ENCODE results near the gene RBM5.

Gene RBM5

DNA sequence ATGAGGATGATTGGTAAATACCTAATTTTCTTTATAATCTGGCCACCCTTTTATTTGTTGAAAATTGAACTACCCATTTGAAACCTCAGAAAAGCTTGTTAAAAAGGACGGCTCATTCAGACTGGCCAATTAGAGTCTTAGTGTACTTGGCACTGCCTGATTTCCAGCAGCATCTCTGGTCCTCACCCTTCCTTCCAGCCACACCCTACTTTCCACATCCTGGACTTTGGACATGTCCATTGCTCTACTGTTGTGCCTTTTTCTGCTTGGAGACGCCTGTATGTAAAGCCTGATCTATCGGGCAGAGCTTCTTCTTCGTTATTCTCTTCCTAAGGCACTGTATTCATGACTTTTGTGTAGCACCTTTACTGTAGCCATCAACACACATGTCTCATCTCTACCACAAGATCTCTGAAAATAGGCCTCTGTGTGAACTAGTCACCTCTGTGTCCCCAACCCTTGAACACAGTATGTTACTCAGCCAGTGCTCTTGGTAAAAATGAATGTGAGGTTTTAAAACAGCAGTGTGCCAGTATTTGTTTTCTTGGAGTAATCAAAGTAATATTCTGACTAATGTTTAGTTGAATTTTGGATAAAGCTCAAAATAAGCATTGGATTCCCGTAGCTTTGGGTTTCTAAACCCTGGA lies 6.8 kb downstream of the RBM5 start:
- no peaks in the 10 kb centered on the region for H3K9me3 ChIP-seq (ENCODE audit: control insufficient read depth in 1 of 2, low read length in 2 of 2)
- peaks cover 72 to 91% of the 10 kb centered on the region in 2 donors for H3K36me3 ChIP-seq (ENCODE audit: control insufficient read depth in 1 of 2, insufficient read depth in 2 of 2, low read length in 2 of 2)
- H3K27me3 ChIP-seq (ENCODE audit: low read depth, low read length): no peaks in the 10 kb centered on the region
- H3K4me3 ChIP-seq (ENCODE audit: low read depth in 1 of 2, low read length in 2 of 2): no peak overlapping the region
- peaks cover 6 to 13% of the 10 kb centered on the region in 2 donors for H3K4me1 ChIP-seq (ENCODE audit: control insufficient read depth in 1 of 2, insufficient read depth in 2 of 2, low read length in 2 of 2)
- no peak overlapping the region for H3K27ac ChIP-seq (ENCODE audit: low read length)

DNA sequence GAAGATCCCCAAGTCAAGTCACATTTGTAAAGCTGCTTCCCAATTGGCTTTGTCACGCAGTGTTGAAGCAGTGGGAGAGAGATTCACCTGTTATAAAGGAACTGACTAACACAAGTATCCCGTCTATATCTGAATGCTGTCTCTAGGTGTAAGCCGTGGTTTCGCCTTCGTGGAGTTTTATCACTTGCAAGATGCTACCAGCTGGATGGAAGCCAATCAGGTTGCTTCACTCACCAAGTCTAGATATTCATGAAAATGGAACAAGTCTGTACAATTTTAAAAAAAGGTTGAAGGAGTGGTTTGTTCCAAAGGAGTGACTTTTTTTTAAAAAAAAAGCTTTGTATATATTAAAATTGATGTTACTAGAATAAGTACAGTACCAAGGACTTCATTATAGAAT lies 11.7 kb downstream of the RBM5 start:
- H3K4me3 ChIP-seq (ENCODE audit: low read depth in 1 of 2, low read length in 2 of 2): no peak overlapping the region
- H3K36me3 ChIP-seq (ENCODE audit: control insufficient read depth in 1 of 2, insufficient read depth in 2 of 2, low read length in 2 of 2): peaks cover 82 to 97% of the 10 kb centered on the region in 2 donors
- H3K27me3 ChIP-seq (ENCODE audit: low read depth, low read length): no peaks in the 10 kb centered on the region
- no peaks in the 10 kb centered on the region for H3K9me3 ChIP-seq (ENCODE audit: control insufficient read depth in 1 of 2, low read length in 2 of 2)
- no peak overlapping the region for H3K27ac ChIP-seq (ENCODE audit: low read length)
- H3K4me1 ChIP-seq (ENCODE audit: control insufficient read depth in 1 of 2, insufficient read depth in 2 of 2, low read length in 2 of 2): no peaks in the 10 kb centered on the region

DNA sequence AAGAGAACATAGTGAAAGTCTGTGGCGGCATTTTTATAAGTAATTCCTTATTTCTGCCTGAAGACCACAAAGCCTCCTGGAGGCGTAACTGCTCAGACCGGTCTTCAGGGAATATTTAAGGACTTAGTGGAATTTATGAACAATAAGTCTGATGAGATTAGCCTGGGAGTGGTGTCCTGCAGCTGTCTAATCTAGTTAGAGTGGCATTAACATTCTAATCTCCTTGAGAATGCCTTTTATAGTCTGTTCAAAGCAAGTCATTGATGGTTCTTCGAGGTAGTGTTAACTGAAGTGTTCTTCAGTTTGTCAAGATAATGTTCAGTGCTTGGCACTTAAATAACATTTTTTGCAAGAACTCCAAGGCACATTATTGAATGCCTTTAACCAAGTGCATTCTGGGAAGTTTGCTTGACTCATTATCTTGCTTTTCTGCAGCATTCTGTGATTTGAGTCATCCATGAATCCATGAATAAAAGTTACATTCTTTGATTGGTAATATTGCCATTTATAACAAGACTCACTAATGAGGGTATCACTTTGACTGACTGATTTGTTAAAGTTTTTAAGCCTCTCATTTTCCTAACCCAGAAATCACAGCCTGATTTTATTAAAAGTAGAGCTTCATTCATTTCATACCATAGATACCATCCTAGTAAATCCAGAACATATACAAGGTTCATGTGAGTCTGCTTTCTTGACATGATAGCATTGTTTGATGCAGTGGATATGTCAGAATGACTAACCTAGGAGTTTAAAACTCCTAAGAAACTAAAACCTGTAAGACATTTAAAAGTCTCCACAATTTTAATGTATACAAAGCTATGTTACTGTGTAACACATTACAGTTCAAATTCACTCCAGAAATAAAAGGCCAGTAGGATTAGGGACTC lies 12.5 kb downstream of the RBM5 start:
- H3K27ac ChIP-seq (ENCODE audit: low read length): no peak overlapping the region
- H3K36me3 ChIP-seq (ENCODE audit: control insufficient read depth in 1 of 2, insufficient read depth in 2 of 2, low read length in 2 of 2): peaks cover 78 to 95% of the 10 kb centered on the region in 2 donors
- H3K27me3 ChIP-seq (ENCODE audit: low read depth, low read length): no peaks in the 10 kb centered on the region
- H3K4me3 ChIP-seq (ENCODE audit: low read depth in 1 of 2, low read length in 2 of 2): no peak overlapping the region
- H3K4me1 ChIP-seq (ENCODE audit: control insufficient read depth in 1 of 2, insufficient read depth in 2 of 2, low read length in 2 of 2): no peaks in the 10 kb centered on the region
- no peaks in the 10 kb centered on the region for H3K9me3 ChIP-seq (ENCODE audit: control insufficient read depth in 1 of 2, low read length in 2 of 2)

DNA sequence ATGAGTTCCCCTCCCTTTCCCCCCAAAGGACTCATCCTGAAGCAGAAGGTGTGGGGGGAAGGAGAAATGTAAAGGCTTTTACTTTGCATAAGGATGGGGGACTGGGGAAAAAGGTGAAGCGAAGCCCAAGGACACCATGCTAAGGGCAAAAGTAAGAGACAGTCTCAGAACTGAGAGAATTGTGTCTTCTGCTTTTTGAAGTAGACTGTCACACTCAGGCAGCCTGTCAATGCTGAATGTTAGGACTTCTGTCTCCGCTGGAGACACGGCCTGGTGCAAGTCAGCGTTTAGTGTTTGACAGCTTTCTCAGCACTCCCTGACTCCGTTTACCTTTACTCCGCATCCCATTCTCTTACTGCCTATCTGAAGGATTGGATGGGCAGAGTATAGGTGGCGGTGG lies 13.8 kb downstream of the RBM5 start:
- no peaks in the 10 kb centered on the region for H3K27me3 ChIP-seq (ENCODE audit: low read depth, low read length)
- peaks cover 79 to 96% of the 10 kb centered on the region in 2 donors for H3K36me3 ChIP-seq (ENCODE audit: control insufficient read depth in 1 of 2, insufficient read depth in 2 of 2, low read length in 2 of 2)

DNA sequence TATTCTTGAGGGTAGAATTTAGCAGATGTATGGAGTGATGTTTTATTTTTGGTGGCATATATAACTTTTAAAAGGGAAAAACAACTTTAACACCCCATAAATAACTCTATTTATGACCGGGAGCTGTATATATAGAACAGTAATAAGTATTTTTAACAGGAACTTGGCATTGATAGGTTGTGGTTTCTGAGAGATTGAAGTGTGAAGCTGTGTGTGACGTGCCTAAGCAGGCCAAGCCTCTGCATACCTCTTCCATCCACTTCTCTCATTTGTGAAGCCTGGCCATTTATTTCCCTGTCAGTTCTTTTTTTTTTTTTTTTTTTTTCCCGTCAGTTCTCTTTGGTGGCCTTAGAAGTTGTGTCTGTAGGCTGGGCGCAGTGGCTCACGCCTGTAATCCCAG lies 23.0 kb downstream of the RBM5 start:
- no peaks in the 10 kb centered on the region for H3K27me3 ChIP-seq (ENCODE audit: low read depth, low read length)
- H3K9me3 ChIP-seq (ENCODE audit: control insufficient read depth in 1 of 2, low read length in 2 of 2): no peaks in the 10 kb centered on the region
- H3K4me3 ChIP-seq (ENCODE audit: low read depth in 1 of 2, low read length in 2 of 2): no peak overlapping the region
- H3K4me1 ChIP-seq (ENCODE audit: control insufficient read depth in 1 of 2, insufficient read depth in 2 of 2, low read length in 2 of 2): peaks cover 0 to 6% of the 10 kb centered on the region in 2 donors
- no peak overlapping the region for H3K27ac ChIP-seq (ENCODE audit: low read length)
- H3K36me3 ChIP-seq (ENCODE audit: control insufficient read depth in 1 of 2, insufficient read depth in 2 of 2, low read length in 2 of 2): peaks cover 87 to 97% of the 10 kb centered on the region in 2 donors

More for the DNA sequence above, 13.8 kb downstream of the RBM5 start:
- Histone ChIP-seq H3K4me1 (ENCODE audit: control insufficient read depth in 1 of 2, insufficient read depth in 2 of 2, low read length in 2 of 2) (no peaks in the 10 kb centered on the region), H3K9me3 (ENCODE audit: control insufficient read depth in 1 of 2, low read length in 2 of 2) (no peaks in the 10 kb centered on the region), H3K4me3 (ENCODE audit: low read depth in 1 of 2, low read length in 2 of 2) (no peak overlapping the region), H3K27ac (ENCODE audit: low read length) (no peak overlapping the region)

DNA sequence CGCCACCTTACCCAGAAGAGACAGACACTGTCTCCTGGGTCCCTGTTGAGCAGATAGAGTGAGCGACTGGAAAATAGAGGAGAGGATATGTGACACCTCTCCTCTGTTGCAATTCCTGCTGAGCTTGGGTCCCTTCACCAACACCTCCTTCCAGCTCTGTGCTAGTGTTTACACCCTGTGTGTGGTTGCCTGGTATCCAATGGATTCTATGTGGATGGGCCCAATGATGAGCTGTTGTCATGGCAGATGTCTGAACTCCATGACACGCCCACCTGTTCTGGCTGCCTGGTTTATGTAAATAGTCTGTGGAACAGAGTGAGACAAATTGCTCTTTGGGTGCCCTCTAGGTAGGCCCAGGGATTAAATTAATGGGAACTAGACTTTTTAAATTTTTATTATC lies 23.7 kb downstream of the RBM5 start:
- H3K27ac ChIP-seq (ENCODE audit: low read length): no peak overlapping the region
- no peak overlapping the region for H3K4me3 ChIP-seq (ENCODE audit: low read depth in 1 of 2, low read length in 2 of 2)
- no peaks in the 10 kb centered on the region for H3K27me3 ChIP-seq (ENCODE audit: low read depth, low read length)
- peaks cover 0 to 6% of the 10 kb centered on the region in 2 donors for H3K4me1 ChIP-seq (ENCODE audit: control insufficient read depth in 1 of 2, insufficient read depth in 2 of 2, low read length in 2 of 2)
- no peaks in the 10 kb centered on the region for H3K9me3 ChIP-seq (ENCODE audit: control insufficient read depth in 1 of 2, low read length in 2 of 2)
- H3K36me3 ChIP-seq (ENCODE audit: control insufficient read depth in 1 of 2, insufficient read depth in 2 of 2, low read length in 2 of 2): peaks cover 86 to 97% of the 10 kb centered on the region in 2 donors

DNA sequence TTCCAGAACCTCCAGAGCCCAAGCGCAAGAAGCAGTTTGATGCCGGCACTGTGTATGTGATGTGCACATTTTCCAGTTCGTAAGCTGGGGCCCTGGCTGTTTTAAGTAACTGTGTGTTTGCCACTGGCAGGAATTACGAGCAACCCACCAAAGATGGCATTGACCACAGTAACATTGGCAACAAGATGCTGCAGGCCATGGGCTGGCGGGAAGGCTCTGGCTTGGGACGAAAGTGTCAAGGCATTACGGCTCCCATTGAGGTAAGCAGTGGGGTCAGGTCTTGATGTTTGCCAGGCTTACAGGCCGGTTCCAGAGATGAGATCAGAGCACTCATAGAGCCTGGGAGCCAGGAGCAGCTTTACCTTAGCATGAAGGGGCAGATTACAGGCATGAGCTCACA lies 28.4 kb downstream of the RBM5 start:
- H3K27me3 ChIP-seq (ENCODE audit: low read depth, low read length): no peaks in the 10 kb centered on the region
- no peaks in the 10 kb centered on the region for H3K9me3 ChIP-seq (ENCODE audit: control insufficient read depth in 1 of 2, low read length in 2 of 2)
- H3K4me3 ChIP-seq (ENCODE audit: low read depth in 1 of 2, low read length in 2 of 2): no peak overlapping the region
- H3K4me1 ChIP-seq (ENCODE audit: control insufficient read depth in 1 of 2, insufficient read depth in 2 of 2, low read length in 2 of 2): no peaks in the 10 kb centered on the region
- peaks cover 73 to 90% of the 10 kb centered on the region in 2 donors for H3K36me3 ChIP-seq (ENCODE audit: control insufficient read depth in 1 of 2, insufficient read depth in 2 of 2, low read length in 2 of 2)
- H3K27ac ChIP-seq (ENCODE audit: low read length): no peak overlapping the region

DNA sequence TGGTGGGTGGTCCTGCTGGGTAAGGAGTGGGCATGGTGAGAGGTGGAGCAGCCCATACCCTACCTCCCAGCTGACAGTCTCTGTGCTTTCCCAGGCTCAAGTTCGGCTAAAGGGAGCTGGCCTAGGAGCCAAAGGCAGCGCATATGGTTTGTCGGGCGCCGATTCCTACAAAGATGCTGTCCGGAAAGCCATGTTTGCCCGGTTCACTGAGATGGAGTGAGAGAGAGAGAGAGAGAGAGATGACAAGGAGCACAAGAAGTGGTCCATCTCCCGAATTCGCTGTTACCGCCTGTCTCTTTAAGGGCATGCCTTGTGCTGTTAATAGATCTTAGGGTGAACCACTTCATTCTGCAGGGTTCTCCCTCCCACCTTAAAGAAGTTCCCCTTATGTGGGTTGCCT lies 29.5 kb downstream of the RBM5 start:
- no peaks in the 10 kb centered on the region for H3K27me3 ChIP-seq (ENCODE audit: low read depth, low read length)
- no peak overlapping the region for H3K27ac ChIP-seq (ENCODE audit: low read length)
- H3K4me3 ChIP-seq (ENCODE audit: low read depth in 1 of 2, low read length in 2 of 2): no peak overlapping the region
- H3K36me3 ChIP-seq (ENCODE audit: control insufficient read depth in 1 of 2, insufficient read depth in 2 of 2, low read length in 2 of 2): peaks cover 66 to 82% of the 10 kb centered on the region in 2 donors
- no peaks in the 10 kb centered on the region for H3K9me3 ChIP-seq (ENCODE audit: control insufficient read depth in 1 of 2, low read length in 2 of 2)
- H3K4me1 ChIP-seq (ENCODE audit: control insufficient read depth in 1 of 2, insufficient read depth in 2 of 2, low read length in 2 of 2): no peaks in the 10 kb centered on the region

DNA sequence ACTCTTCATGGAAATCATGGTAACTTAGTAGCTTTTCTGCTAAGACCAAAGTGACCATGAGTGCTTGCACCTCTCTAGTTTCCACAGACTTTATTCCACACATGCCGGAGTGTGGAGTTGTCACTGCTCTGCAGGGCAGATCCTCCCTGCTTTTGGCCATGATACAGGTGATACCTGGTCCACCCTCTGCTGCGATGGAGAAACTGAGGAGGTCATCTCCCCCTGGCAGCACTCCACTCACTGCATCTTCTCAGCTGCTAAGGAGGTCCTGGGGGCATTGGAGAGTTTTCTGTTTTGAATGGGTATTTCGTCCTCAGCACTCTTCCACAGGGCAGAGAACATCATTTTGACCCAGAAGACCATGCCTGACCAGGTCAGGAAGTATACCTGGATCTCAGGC lies 31.1 kb downstream of the RBM5 start:
- Histone ChIP-seq H3K4me3 (ENCODE audit: low read depth in 1 of 2, low read length in 2 of 2) (no peak overlapping the region), H3K27ac (ENCODE audit: low read length) (no peak overlapping the region), H3K36me3 (ENCODE audit: control insufficient read depth in 1 of 2, insufficient read depth in 2 of 2, low read length in 2 of 2) (peaks cover 51 to 66% of the 10 kb centered on the region in 2 donors), H3K9me3 (ENCODE audit: control insufficient read depth in 1 of 2, low read length in 2 of 2) (no peaks in the 10 kb centered on the region), H3K27me3 (ENCODE audit: low read depth, low read length) (no peaks in the 10 kb centered on the region), H3K4me1 (ENCODE audit: control insufficient read depth in 1 of 2, insufficient read depth in 2 of 2, low read length in 2 of 2) (peaks cover 4 to 6% of the 10 kb centered on the region in 2 donors)

DNA sequence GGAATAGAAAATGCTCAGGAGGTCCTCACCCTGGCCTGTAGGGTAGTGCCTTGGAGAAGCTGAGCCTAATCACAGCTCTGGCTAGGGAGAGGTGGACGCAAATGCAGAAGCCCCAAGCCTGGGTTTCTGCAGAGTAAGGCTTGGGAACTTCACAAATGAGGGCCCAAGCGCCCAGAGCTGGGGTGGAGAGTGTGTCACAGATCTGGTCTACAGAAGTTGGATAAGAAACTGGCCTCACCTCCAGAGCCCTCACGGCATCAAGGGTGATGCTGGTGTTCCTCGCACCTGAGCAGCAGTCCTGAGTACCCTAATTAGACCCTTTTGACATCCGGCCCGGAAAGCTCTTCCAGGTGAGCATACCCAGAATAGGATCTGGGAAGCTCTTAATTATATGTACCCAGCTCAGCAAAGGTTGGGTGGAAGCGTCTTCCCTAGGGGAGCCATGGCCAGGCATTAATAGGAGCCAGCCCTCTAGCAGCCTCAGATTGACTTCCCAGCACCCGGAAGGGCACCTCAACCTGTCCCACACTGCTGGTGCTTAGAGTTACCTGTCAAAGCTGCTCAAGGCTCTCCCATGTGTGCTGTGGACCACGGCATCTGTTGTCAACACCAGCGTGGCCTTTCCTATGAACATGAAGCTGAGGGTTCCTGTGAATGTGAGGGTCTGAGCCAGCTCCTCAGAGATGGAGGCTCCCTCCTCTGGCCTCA lies 31.8 kb downstream of the RBM5 start:
- peaks cover 4 to 13% of the 10 kb centered on the region in 2 donors for H3K4me1 ChIP-seq (ENCODE audit: control insufficient read depth in 1 of 2, insufficient read depth in 2 of 2, low read length in 2 of 2)
- no peak overlapping the region for H3K4me3 ChIP-seq (ENCODE audit: low read depth in 1 of 2, low read length in 2 of 2)
- H3K36me3 ChIP-seq (ENCODE audit: control insufficient read depth in 1 of 2, insufficient read depth in 2 of 2, low read length in 2 of 2): peaks cover 44 to 59% of the 10 kb centered on the region in 2 donors
- H3K9me3 ChIP-seq (ENCODE audit: control insufficient read depth in 1 of 2, low read length in 2 of 2): no peaks in the 10 kb centered on the region
- H3K27ac ChIP-seq (ENCODE audit: low read length): no peak overlapping the region
- no peaks in the 10 kb centered on the region for H3K27me3 ChIP-seq (ENCODE audit: low read depth, low read length)

All from muscle layer of duodenum (tissue), 2 donors.